Measurements from ENCODE around the gene TMEM121. TPM values are rescaled to one million over a fixed set of nuclear protein-coding genes. Genes with fewer than 3 reads are reported as not detected.

TMEM121 gene
- total RNA-seq, 2 donors from 2014 or later, result 0.82 TPM

GRCh38 chr14:105536051-105536450, 9.7 kb downstream of the TMEM121 start:
- no peak overlapping the region for H3K27ac ChIP-seq
- TF ChIP-seq CTCF (IDR thresholded peaks at IDR 0.05), result no peak
- H3K9me3 ChIP-seq, result no peaks in the 10 kb centered on the region
- H3K4me3 ChIP-seq, result no peak overlapping the region
- H3K36me3 ChIP-seq, result no peaks in the 10 kb centered on the region
- H3K27me3 ChIP-seq, result no peaks in the 10 kb centered on the region
- no peaks in the 10 kb centered on the region for H3K4me1 ChIP-seq
- no peak for DNase-seq
- intact Hi-C loops (cut with DNase I), result no loop called here
- H3K9ac ChIP-seq (ENCODE audit: low read depth in 2 of 2, low read length in 2 of 2), result no peak overlapping the region

- no peaks in the 10 kb centered on the region for H3K36me3 ChIP-seq
- no peak overlapping the region for H3K9ac ChIP-seq (ENCODE audit: low read depth in 2 of 2, low read length in 2 of 2)
- no peak for TF ChIP-seq CTCF (IDR thresholded peaks at IDR 0.05)
- no peaks in the 10 kb centered on the region for H3K27me3 ChIP-seq
- no peak overlapping the region for H3K27ac ChIP-seq
- no peaks in the 10 kb centered on the region for H3K4me1 ChIP-seq
- intact Hi-C loops (cut with DNase I), result no loop called here
- DNase-seq, result no peak
- no peaks in the 10 kb centered on the region for H3K9me3 ChIP-seq
- no peak overlapping the region for H3K4me3 ChIP-seq
Measured at GRCh38 chr14:105536691-105537579, 10.6 kb downstream of the TMEM121 start.

GRCh38 chr14:105537580-105538474, 11.4 kb downstream of the TMEM121 start:
- intact Hi-C loops (cut with DNase I), result no loop called here
- H3K9ac ChIP-seq (ENCODE audit: low read depth in 2 of 2, low read length in 2 of 2), result no peak overlapping the region
- H3K27ac ChIP-seq, result no peak overlapping the region
- no peaks in the 10 kb centered on the region for H3K36me3 ChIP-seq
- no peaks in the 10 kb centered on the region for H3K27me3 ChIP-seq
- no peaks in the 10 kb centered on the region for H3K9me3 ChIP-seq
- H3K4me1 ChIP-seq, result no peaks in the 10 kb centered on the region
- peak; percentile 98 for TF ChIP-seq CTCF (IDR thresholded peaks at IDR 0.05)
- DNase-seq, result peak; percentile 64
- no peak overlapping the region for H3K4me3 ChIP-seq

GRCh38 chr14:105538481-105539049, 12.2 kb downstream of the TMEM121 start:
- Histone ChIP-seq H3K27ac (no peak overlapping the region), H3K9me3 (no peaks in the 10 kb centered on the region), H3K4me3 (no peak overlapping the region), H3K4me1 (no peaks in the 10 kb centered on the region), H3K9ac (ENCODE audit: low read depth in 2 of 2, low read length in 2 of 2) (no peak overlapping the region), H3K27me3 (no peaks in the 10 kb centered on the region), H3K36me3 (no peaks in the 10 kb centered on the region)
- no peak for DNase-seq
- TF ChIP-seq CTCF (IDR thresholded peaks at IDR 0.05), result no peak
- intact Hi-C loops (cut with DNase I), result no loop called here

- no peak for DNase-seq
- intact Hi-C loops (cut with DNase I), result no loop called here
- no peak overlapping the region for H3K27ac ChIP-seq
- H3K36me3 ChIP-seq, result no peaks in the 10 kb centered on the region
- H3K4me3 ChIP-seq, result no peak overlapping the region
- no peak overlapping the region for H3K9ac ChIP-seq (ENCODE audit: low read depth in 2 of 2, low read length in 2 of 2)
- no peaks in the 10 kb centered on the region for H3K27me3 ChIP-seq
- no peaks in the 10 kb centered on the region for H3K9me3 ChIP-seq
- no peaks in the 10 kb centered on the region for H3K4me1 ChIP-seq
- no peak for TF ChIP-seq CTCF (IDR thresholded peaks at IDR 0.05)
Measured at GRCh38 chr14:105540811-105541210, 14.4 kb downstream of the TMEM121 start.
